Measurements from ENCODE around the gene JAML.
A peak's percentile ranks its signal among the peaks of the same experiment; 100 is the strongest.

Gene JAML, protein sequence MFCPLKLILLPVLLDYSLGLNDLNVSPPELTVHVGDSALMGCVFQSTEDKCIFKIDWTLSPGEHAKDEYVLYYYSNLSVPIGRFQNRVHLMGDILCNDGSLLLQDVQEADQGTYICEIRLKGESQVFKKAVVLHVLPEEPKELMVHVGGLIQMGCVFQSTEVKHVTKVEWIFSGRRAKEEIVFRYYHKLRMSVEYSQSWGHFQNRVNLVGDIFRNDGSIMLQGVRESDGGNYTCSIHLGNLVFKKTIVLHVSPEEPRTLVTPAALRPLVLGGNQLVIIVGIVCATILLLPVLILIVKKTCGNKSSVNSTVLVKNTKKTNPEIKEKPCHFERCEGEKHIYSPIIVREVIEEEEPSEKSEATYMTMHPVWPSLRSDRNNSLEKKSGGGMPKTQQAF

DNA sequence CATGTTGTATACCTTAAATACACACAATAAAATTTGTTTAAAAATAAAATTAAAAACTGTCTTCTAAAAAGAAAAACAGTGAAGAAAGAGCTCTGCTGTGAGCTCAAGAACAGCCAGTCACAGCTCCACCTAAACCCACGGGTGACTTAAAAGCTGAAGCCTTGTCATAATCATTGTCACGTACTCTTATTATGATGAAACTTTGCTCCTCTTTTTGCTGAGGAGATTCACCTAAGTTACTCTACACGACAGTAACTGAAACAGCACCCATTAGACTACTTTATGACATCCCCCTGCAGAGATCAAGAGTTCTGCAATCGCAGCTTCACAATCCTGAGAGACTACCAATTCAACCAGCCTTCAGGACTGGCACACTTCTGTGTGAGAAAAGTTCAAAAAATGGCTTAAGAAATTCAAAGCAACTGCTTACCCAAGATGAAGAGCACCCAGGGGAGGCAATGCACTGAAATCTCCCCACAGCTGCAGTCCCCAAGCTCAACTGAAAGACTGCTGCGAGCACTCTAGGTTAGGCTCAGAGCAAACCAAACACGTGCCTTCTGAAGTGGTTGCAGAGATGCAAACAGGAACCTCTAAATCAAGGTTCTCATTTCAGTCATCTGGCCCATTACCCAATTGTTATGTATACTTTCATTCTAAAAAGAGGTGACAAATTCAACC, at the start of gene JAML:
Gene JAML (minus strand): TSS at position 501 of the 678 bp plus-strand sequence. CDS start 10,145 bp downstream, outside the sequence.
- DNase-seq: no peak

DNA sequence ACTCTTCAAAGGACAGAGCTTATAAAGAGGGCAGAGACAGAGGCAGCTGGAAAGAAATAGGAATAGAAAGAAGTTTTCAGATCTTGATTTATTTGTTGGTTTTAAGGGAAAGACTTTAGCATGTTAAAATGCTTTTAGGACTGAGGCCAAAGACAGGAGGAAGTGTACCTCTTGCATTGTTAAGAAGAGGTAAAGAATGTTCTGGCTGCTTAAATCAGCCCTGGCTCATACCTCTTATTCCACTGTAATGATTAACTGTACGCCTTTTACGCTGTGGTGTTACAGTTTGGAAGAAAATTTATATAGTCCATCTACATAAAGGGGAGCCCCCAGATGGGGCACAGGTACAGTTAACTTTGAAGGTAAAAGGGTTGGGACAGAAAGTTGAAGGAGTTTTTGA, 49.4 kb upstream of the JAML start:
- no peak for DNase-seq

DNA sequence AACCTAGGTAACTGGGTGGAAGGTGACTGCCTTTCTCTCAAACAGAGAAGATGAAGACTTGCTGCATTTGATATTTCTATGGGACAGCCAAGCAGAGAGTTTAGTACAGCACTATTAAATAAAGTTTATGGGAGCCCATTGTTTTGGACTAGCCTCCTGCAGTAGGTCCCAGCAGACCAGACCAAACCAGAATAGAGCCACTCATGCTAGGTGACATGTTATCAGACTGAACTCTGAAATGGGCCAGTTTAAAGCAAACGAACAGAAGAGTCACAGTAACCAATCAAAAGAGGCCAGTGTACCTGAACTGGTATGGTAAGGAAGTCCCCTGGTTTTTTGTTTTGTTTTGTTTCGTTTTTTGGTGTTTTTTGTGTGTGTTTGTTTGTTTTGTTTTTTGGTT, 47.2 kb upstream of the JAML start:
- no peak for DNase-seq

DNA sequence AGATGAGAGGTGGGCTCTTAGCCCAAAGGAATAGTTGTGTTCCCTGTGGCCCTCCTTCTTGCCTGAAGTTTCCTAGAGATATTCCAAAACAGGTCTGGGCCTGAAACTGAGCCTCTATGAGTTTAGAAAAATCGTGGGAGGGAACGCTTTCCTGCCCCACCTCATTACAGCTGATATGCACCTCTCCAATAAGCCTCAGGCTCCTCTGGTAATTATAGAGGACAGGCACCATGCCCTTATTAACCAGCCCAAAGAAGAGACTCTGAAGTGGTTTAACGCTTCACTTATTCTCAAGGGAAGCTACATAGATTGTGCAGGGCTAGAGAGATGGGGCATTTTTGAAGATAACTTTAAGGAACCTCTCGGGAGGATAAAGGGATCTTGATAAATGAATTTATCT, 42.7 kb upstream of the JAML start:
- no peak for DNase-seq

DNA sequence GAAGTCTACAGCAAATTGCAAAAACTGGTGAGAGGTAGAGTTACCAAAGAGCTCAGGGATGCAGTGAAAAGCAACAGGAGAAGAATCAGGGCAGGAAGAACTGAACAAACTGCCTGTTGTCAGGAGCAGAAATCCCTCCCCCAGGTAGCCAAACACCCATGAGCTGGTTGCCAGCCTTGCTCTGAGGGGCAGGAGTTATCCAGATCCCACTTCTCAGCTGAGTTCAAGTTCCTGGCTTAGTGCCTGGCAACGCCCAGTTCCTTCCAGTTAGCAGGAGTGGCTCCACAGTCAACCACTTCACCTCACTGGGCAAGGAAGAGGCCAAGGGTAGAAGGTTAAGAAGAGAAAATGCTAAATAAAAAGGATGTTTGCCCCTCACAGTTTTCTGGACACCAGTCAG, 41.1 kb upstream of the JAML start:
- DNase-seq: no peak

DNA sequence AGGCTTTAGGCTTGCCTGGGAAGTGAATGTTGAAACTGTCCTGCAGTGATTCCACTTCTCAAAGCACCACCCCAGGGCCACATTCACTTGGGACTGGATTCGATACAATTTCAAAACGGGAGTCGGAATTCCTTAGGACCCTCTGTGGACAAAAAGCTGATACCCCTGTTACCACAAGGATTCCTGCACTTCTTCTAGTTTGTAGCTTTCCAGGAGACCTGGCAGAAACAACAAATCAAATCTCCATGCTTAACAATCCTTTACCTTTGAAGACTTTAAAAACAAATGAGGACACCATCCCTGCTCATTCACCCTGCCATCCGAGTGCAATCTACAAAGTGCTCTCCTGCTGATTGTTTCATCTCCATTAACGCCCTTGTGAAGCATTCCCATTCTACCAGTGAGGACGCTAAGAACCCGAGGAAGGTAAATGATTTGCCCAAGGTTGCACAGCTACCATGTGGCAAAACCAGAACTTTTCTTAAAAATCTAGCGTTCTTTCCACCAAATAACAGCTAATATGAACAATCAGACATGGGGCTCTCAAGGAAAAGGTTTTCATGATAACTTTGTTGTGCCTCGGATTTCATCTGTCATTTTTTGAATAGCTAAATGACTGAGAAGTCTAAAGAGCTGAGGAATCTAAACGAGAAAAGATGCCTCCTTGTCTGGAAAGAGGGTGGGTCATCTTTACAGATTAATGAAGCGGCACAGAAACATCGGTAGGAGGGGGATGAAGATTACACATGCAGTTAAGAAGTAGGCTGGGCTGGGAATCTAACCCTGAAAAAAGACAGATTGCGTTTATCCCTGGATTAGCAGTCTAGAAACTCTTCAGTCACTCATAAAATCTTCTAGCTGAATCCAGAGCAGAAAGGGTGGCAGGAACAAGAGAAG, 40.0 kb upstream of the JAML start:
- DNase-seq: no peak

DNA sequence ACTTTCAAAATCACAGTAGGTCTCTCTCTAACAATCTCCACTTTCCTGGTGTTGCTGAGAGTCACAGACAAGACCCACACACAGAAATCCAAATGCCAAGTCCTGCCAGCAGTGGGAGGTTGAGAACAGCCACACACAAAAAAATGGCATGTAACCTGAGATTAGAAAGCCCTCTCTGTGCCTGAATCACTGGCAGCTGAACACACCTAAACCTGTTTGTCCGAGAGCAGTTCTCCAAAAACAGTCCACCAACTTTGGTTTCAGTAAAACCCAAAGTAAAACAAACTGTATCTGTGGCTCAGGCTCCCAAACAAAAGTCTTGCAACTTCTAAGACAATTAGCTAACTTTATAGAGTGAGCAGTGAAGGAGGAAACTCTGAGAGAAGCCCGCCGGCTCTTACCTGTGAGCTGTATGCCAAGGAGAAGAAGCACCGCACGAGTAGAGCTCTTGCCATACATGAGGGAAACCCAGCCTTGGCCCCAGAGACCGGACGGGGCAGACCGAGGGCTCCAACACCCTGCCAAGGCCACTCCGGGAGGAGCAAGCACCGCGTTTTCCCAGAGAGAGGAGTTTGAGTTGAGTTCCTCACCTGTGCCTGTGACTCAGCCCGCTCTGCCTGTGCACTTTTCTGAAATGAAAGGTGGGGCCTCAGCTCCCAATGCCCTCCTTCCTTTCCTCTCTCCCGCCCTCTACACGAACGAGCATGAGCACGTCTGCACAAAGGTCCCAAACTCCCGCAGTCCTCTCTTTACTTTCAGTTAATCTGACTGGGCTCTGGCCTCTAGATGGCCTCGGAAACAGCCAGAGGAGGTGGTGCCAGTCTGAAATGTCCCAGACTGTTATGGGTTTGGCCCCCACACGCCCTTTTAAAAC, 39.1 kb upstream of the JAML start, which contains the start of gene MPZL2:
Gene MPZL2 (minus strand): TSS at position 603 of the 874 bp plus-strand sequence. CDS start 144 bp downstream, at position 459.
- DNase-seq: no peak

DNA sequence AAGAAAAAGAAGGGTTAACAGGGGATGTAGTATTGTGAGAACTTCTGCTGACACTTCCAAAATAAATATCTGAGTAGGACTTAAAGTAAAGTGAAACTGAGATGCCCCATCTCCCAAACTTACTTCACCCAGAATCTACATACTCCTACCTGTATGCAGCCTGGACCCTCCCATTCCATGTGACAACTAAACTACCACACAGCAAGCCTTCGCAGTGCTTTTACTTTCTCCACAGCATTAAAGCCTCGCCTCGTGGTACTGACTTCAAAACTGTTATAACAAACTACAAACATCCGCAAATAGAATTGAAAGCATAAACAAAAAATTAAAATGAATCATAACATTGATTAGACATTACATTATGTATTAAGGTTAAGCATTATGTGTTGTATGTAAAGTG, 38.3 kb upstream of the JAML start:
- DNase-seq: no peak

DNA sequence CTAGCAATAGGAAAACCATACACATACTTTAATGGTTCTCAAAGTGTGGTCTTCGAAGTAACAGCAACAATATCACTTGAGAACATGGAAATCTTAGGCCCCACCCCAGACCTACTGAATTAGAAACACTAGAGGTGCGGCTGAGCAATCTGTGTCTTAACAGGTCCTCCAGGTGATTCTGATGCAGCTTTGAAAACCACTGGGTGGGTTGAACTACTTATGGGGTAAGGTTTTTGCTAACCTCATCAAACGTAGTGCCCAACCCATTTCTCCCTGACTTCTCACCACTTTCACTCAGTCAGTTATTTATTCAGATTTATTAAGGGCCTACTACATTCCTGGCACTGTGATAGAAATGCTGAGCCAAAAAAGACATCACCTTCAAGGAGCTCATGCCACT, 35.5 kb upstream of the JAML start:
- DNase-seq: no peak

DNA sequence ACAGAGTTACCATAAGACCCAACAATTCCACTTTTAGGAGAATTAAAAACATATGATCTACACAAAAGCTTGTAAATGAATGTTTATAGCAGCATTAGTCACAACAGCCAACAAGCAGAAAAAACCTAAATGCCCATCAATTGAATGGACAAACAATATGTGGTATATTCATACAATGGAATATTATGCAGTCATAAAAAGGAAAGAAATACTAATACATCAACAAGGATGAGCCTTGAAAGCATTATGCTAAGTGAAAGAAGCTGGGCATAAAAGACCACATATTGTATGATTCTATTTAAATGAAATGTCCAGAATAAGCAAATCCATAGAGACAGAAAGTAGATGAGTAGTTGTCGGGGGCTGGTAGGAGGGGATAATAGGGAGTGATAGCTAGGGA, 34.3 kb upstream of the JAML start:
- DNase-seq: no peak

DNA sequence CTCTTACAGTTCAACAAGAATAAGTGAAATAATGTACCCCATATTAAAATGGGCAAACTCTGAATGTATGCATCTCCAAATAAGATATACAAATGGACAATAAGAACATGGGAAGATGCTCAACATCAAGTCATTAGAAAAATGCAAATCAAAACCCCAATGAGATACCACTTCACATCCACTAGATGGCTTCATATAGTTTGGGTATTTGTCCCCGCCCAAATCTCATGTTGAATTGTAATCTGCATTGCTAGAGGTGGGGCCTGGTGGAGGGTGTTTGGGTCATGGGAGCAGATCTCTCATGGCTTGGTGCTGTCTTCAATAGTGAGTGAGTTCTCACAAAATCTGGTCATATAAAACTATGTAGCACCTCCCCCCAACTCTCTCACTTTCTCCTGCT, 33.6 kb upstream of the JAML start:
- DNase-seq: no peak

DNA sequence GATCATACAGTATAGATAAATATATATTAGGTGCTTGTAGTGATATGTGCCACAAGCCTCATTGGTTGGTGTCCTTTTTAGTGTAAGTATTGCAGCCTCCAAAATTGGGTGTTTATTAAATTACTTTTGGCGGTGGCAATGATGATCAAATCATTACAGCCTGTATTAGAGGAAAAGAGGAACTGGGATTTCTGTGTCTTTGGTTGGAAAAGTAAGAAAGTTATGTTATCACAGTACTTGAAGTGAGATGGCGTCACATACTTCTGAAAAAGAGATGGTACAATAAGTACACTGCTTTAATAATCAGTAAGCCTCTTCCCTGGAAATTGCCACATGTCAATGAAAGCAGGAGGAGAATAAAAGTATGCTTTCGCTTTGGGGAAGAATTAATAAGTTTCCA, 27.9 kb upstream of the JAML start:
- DNase-seq: no peak

DNA sequence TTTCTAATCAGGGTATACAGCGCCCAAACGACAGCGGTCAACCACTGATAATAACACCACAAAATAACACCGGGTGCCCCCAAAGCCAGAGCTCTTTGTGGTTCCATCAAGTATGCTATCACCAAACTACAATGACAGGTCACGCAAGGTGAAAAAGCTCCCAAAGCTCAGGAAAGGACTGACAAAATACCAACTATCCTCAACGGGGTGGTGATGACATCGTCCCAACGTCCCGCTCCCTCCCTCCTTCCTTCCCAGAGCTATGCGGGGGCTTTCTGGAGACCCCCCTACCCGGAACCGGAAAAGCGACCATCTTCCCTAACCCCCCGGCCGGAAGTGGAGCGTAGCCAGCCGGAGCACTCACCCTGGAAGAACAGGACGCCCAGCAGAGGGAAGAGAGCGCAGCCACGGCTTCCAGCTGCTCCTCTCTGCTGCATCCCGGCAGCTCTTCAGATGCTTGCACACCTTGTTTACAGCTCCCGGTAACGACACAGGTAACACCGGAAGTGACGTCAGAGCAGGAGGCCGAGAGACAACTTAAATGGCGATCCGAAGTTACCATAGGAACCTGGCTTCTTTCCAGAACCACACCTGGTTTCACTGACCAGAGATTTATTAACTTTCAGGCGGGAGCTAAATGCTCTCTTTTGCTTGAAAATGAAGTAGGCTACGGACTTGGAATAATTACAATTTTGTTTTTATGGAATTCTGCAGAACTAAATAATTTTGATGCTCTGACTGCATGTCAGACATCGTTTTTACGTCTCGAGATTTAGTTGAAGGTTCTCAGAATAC, 27.2 kb upstream of the JAML start, which contains the start of gene MPZL3:
Gene MPZL3 (minus strand): TSS at position 508 of the 795 bp plus-strand sequence. CDS start 71 bp downstream, at position 437.
- DNase-seq: peak in 12 of 14 donors; percentile 13 to 89 (median 40)

DNA sequence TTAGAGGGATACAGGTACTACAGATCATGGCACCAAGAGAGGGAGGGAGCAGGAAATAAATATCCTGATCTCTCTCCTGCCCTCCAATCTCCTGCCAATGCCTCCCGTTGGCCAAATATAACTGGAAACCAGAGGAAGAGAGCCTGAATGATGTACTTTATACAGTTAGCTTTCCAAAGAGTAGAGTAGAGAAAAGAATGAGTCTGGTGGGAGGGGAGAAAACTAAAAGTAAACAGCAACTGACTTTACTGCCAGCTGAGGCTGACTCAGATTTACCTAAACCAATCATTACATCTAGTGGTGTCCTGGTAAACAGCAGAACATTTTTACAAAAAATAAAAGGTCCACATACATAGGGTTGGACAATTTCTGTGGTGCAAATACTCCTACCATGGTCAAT, 22.2 kb upstream of the JAML start:
- DNase-seq: no peak

DNA sequence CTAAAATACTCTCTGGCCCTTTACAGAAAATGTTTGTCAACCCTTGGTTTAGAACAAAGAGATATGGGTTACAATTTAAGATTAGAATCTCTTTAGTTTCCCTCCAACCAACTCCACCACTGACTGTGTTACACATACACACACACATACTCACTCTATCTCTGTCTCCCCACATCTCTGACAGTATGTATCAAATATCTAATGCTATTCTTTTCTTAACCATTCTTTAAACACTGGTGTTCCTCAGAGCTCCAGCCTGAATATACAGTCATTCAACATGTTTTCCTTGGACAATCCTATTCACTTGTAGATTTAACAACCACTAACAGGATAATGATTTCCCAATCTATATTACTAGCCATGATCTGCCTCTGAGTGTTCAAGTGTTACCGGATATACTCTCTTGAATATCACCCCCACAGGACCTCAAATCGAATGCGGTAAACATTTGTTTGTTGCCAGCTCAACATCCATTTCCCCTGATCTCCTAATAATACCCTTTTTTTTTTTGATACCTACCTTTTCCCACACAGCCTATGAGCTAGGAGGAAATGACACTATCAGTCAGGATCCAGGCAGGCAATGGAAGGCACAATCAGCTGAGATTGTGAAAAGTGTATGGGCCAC, 21.2 kb upstream of the JAML start:
- no peak for DNase-seq

DNA sequence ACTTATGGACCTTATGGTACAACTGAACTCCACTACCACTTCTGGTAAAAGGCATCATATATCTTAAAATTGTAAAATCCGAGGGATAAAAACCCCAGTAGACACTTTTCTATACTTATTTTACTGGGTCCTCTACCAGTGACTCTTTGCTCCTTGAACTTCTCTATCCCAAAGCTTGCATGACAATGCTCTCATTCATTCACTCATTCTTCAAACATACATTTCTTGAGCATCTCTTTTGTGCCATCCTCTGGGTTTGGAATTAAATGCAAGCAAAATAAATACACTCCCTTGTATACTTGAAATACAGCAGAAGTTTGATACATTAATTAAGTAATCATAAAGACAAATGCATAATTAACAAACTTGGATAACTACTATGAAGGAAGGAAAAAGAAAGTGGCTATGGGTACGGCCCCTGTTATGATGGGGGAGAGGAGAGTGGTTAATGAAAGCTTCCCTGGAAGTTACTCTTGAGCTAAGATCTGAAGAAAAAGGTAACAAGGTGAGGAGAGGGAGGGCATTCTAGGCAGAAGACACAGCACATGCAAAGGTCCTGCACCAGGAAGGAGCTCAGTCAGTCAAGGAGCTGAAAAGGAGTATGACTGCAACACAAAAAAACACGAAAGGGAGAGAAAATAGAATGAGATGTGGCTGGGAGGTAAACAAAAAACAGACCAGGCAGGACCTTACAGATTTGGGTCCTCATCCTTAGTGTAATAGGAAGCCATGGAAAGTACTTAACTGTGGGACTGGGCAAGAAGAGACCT, 19.4 kb upstream of the JAML start:
- no peak for DNase-seq

DNA sequence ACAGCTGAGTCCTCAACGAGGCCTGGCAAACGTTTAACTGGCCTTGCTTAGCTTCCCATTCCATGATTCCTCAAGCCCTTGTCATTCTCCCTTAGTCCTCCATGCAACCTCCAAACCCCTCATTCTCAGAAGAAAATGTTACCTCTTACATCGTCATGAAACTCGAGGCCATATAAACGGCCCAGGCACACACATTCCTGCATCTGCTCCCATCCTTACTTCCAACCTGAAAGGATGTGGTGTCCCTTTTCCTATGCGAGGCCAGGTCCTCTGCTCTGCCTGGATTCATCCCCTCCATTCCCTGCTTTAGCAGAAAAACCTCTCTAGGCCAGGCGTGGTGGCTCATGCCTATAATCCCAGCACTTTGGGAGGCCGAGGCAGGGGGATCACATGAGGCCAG, 18.4 kb upstream of the JAML start:
- no peak for DNase-seq

DNA sequence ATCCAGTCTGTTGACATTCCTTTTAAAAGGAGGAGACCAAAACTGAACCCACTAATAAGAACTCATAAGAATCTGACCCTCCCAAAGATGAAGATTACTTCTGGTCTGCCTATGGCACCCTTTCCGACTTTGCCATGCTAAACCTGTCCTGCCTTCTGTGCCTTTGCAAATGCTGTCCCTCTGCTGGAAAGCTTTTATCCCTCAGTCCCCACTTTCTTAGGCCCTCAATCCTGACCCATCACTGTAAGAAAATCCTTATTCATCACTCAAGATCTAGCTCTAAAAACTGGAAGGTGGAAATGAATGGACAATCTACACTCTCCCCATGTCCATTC, 16.9 kb upstream of the JAML start:
- no peak for DNase-seq

DNA sequence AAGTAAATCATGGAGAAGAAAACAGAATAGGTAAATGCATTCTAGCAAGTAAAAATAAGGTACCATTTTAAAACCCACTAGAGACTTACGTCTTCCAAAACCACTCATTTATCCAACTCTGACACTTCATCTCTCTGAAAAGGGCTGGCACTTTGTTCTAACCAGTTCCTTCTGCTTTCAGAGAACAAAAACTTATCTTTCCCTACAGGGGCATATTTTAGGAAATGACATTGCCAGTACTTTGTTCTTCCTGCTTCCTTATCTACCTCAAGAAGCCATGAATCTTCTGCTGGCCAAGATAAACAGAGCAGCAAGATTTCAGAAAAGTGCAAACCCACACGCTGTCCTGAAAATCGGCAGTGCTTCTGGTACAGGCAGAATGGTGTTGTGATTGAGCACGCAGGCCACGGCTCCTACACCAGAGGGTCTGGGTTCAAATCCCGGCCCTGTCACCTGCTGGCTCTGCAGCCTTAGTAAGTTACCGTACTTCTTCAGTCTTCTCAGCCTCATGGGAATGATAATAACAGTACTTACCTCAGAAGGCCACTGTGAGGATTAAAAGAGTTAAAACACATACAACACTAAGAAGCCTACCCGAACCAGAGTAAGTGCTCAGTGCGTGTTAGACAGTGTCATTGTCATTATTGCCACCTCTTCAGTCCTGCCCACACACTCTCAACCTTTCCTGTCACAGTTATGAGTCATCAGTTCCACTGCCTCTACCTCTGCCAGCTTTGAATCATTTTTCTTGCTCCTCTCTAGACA, 16.4 kb upstream of the JAML start:
- no peak for DNase-seq
